ENCODE measurements around the gene BICRAL.
"Not testable (repeated sequence)": the region's sequence is repeated elsewhere in the genome, so short reads cannot be mapped to it uniquely, and the experiment has no call there.

DNA sequence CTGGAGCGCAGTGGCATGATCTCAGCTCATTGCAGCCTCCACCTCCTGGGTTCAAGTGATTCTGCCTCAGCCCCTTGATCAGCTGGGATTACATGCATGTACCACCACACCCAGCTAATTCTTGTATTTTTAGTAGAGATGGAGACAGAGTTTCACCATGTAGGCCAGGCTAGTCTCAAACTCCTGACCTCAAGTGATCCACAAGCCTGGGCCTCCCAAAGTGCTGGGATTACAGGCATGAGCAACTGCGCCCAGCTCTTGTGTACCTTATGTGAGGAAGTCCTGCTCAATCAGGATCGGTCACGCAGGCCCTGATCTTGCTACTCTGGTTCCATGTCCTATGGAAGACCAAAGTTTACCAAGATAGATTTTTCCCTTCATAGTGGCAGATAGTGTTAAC is 106.3 kb downstream of the BICRAL start:
- not testable (repeated sequence) for TF ChIP-seq POLR2AphosphoS5 (IDR thresholded peaks at IDR 0.05; ENCODE audit: control insufficient read depth, insufficient read depth, low read depth, low read length); CREM (IDR thresholded peaks at IDR 0.05; ENCODE audit: low read depth); NFYB (IDR thresholded peaks at IDR 0.05; ENCODE audit: extremely low read depth, insufficient read length); ZNF124 (CRISPR knock-in tag; IDR thresholded peaks at IDR 0.05)

Data from K562 (cell line).